Uterus (tissue), 4 donors: ENCODE data around the gene PLCXD3. TPM values are rescaled to one million over a fixed set of nuclear protein-coding genes. Genes with fewer than 3 reads are reported as not detected.

ENCODE experiments used
- DNase-seq, 2 donors: peaks; one replicate each; pipeline ENCODE4 v3.0.0-alpha.2; 2019 to 2020
- H3K27ac ChIP-seq, 2 donors: fragments of 200-600 bp; sonication (generic); 1 replicate in 1 of 2; 2 replicates in 1 of 2; pipeline ENCODE4 v1.5.1; 2016 to 2018
- H3K27me3 ChIP-seq, 2 donors: fragments of 200-600 bp; sonication (generic); one replicate each; pipeline ENCODE4 v1.5.1; 2018 to 2019; ENCODE audit warnings: control low read depth in 1 of 2
- H3K36me3 ChIP-seq, 2 donors: fragments of 200-600 bp; sonication (generic); one replicate each; pipeline ENCODE4 v1.5.1; 2019; ENCODE audit warnings: control low read depth in 1 of 2
- H3K4me1 ChIP-seq, 2 donors: fragments of 200-600 bp; sonication (generic); one replicate each; pipeline ENCODE4 v1.5.1; 2018 to 2019; ENCODE audit warnings: control low read depth in 1 of 2
- H3K4me3 ChIP-seq, 2 donors: fragments of 200-600 bp; sonication (generic); 1 replicate in 1 of 2; 2 replicates in 1 of 2; pipeline ENCODE4 v1.5.1; 2018 to 2019; ENCODE audit warnings: mild to moderate bottlenecking in 1 of 2
- H3K9me3 ChIP-seq, 2 donors: fragments of 200-600 bp; sonication (generic); one replicate each; pipeline ENCODE4 v1.5.1; 2019; ENCODE audit warnings: control low read depth in 1 of 2
- POLR2A ChIP-seq, 2 donors: fragments of 450-650 bp; IDR thresholded peaks; one replicate each; pipeline ENCODE4 v1.6.1; 2016; ENCODE audit warnings: antibody characterized with exemption in 2 of 2, mild to moderate bottlenecking in 1 of 2, moderate library complexity in 1 of 2
- intact Hi-C: fragments of 100-400 bp; cut with DNase I; formaldehyde crosslinking; loops from one replicate; pipeline ENCODE4 v1.15.1; 2023; ENCODE audit warnings: low total_unique reads
- total RNA-seq, 4 donors: library from RNA; depleted of rRNA in 3 of 4; stranded (reverse); fragments of >200 nt in 3 of 4; gene quantifications; one replicate each; pipeline versions ENCODE4 v1.1.0 to v1.2.4, GENCODE V29; 2014 to 2023
- TF ChIP-seq, protein P1 (sequence below), 4 experiments: fragments of 200-600 bp in 2 of 4; fragments of 450-650 bp in 2 of 4; sonication (generic) in 2 of 4; IDR thresholded peaks; one replicate each; pipeline ENCODE4 v1.5.1; 2016 to 2019; ENCODE audit warnings: antibody characterized with exemption in 4 of 4, mild to moderate bottlenecking in 2 of 4, moderate library complexity in 1 of 4
- donor health status: DM: yes; HTN: yes; CAD: no.

Gene PLCXD3
- total RNA-seq, 4 donors from 2014 or later = 0.55 to 13.2 (median 7.5) TPM

DNA sequence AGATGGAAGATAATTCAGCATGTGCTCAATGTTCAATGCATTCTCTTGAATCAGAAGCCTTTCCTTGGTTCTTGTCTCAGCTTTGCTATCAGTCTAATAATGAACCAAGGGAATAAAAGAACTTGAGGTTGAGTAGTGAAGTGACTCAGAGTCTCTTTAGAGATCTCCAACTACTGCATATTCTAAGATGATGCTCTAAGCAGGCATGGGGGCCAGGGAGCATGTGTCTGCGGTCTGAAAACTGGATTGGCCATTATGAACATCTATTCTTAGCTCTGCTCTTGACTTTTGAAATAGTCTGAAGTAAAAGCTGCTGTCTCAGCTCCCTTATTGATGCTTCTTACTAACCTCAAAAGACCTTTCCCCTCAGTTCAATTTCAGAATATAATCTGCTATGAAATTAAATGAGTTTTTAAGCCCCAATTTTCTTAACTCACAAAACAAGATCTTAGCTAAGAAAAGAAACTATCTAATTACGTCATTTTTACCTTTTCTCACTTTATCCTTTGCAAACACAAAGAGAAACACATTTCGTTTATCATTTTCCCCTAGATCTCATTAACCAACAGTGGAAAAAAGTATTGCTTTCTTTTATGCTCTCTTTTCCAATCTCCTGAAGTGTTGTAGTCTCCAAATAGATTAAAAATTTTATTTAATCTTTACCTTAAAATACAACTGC lies 44.8 kb downstream of the PLCXD3 start:
- no peak for DNase-seq
- intact Hi-C loops = no loop called here
- Histone ChIP-seq H3K27me3 (no peaks in the 10 kb centered on the region), H3K9me3 (no peaks in the 10 kb centered on the region), H3K36me3 (peaks cover 0 to 4% of the 10 kb centered on the region in 2 donors), H3K4me1 (no peaks in the 10 kb centered on the region), H3K4me3 (no peak overlapping the region), H3K27ac (no peak overlapping the region)
- TF ChIP-seq POLR2A (IDR thresholded peaks at IDR 0.05) = no peak
- TF ChIP-seq, protein P1, sequence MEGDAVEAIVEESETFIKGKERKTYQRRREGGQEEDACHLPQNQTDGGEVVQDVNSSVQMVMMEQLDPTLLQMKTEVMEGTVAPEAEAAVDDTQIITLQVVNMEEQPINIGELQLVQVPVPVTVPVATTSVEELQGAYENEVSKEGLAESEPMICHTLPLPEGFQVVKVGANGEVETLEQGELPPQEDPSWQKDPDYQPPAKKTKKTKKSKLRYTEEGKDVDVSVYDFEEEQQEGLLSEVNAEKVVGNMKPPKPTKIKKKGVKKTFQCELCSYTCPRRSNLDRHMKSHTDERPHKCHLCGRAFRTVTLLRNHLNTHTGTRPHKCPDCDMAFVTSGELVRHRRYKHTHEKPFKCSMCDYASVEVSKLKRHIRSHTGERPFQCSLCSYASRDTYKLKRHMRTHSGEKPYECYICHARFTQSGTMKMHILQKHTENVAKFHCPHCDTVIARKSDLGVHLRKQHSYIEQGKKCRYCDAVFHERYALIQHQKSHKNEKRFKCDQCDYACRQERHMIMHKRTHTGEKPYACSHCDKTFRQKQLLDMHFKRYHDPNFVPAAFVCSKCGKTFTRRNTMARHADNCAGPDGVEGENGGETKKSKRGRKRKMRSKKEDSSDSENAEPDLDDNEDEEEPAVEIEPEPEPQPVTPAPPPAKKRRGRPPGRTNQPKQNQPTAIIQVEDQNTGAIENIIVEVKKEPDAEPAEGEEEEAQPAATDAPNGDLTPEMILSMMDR (IDR thresholded peaks at IDR 0.05) = no peak

DNA sequence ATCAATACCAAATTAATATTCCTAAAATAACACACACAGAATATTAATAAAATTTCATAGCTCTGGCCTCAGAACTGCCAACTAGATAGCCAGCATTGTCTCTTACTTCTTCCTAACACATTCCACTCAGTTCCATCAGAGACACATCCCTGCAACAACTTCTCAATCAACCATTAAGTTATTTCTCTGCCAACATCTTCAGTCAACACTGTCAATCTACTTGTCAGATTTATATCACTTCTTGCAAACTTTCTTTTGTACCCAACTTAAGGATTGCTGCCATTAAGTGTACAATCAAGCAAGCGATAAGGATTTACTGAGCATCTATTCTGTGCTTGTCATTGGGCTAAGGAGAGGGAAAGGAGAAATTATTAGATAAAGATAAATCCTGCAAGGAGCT lies 50.8 kb downstream of the PLCXD3 start:
- intact Hi-C loops = no loop called here
- Histone ChIP-seq H3K4me3 (no peak overlapping the region), H3K4me1 (no peaks in the 10 kb centered on the region), H3K27me3 (no peaks in the 10 kb centered on the region), H3K9me3 (no peaks in the 10 kb centered on the region), H3K36me3 (no peaks in the 10 kb centered on the region), H3K27ac (no peak overlapping the region)
- TF ChIP-seq, protein P1 (IDR thresholded peaks at IDR 0.05) = no peak
- TF ChIP-seq POLR2A (IDR thresholded peaks at IDR 0.05) = no peak
- no peak for DNase-seq

DNA sequence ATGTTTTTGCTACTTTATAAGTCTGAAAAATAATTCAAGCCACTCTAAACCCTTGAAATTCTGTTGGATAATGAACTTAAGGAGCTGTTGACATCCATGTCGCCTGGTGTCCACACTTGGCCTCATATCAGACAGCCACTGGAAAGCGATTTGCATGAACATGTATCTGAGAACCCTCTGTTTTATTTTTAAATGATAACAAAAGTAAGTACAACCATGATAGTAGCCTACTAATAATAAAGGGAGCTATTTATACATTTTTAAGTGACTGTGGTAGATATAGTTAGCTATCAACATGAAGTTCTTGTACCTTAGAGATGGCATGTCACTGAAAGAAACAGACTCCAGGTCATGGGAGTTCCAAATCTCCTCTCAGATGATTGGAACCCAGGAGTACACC lies 53.3 kb downstream of the PLCXD3 start:
- DNase-seq = no peak
- no peaks in the 10 kb centered on the region for H3K4me1 ChIP-seq
- intact Hi-C loops = no loop called here

DNA sequence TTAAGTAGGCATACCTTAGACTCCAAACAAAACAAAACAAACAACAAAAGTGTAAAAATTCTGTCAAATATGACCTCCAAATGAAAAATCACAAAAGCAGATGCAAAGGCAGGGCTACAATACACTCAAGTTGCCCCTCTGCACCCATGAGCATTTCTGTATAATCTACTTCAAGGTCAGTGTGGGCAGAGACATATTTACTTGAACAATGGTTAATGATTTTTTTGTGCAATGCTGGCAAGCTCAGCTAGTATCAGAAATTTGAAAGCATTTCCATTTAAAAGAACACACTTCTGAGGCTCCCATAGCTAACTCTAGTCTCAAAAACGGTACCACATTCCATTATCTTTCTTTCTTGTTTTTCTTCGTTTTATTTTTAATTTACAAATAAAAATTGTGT lies 57.9 kb downstream of the PLCXD3 start:
- no peak overlapping the region for H3K4me3 ChIP-seq
- DNase-seq = no peak
- no peak for TF ChIP-seq POLR2A (IDR thresholded peaks at IDR 0.05)
- TF ChIP-seq, protein P1 (IDR thresholded peaks at IDR 0.05) = no peak
- H3K27ac ChIP-seq = no peak overlapping the region
- H3K27me3 ChIP-seq = no peaks in the 10 kb centered on the region
- no peaks in the 10 kb centered on the region for H3K9me3 ChIP-seq
- no peaks in the 10 kb centered on the region for H3K36me3 ChIP-seq
- H3K4me1 ChIP-seq = no peaks in the 10 kb centered on the region
- intact Hi-C loops = no loop called here

More for the DNA sequence above, 53.3 kb downstream of the PLCXD3 start:
- H3K9me3 ChIP-seq = no peaks in the 10 kb centered on the region
- no peaks in the 10 kb centered on the region for H3K36me3 ChIP-seq
- no peak overlapping the region for H3K4me3 ChIP-seq
- no peaks in the 10 kb centered on the region for H3K27me3 ChIP-seq
- no peak overlapping the region for H3K27ac ChIP-seq
- no peak for TF ChIP-seq POLR2A (IDR thresholded peaks at IDR 0.05)
- TF ChIP-seq, protein P1 (IDR thresholded peaks at IDR 0.05) = no peak

DNA sequence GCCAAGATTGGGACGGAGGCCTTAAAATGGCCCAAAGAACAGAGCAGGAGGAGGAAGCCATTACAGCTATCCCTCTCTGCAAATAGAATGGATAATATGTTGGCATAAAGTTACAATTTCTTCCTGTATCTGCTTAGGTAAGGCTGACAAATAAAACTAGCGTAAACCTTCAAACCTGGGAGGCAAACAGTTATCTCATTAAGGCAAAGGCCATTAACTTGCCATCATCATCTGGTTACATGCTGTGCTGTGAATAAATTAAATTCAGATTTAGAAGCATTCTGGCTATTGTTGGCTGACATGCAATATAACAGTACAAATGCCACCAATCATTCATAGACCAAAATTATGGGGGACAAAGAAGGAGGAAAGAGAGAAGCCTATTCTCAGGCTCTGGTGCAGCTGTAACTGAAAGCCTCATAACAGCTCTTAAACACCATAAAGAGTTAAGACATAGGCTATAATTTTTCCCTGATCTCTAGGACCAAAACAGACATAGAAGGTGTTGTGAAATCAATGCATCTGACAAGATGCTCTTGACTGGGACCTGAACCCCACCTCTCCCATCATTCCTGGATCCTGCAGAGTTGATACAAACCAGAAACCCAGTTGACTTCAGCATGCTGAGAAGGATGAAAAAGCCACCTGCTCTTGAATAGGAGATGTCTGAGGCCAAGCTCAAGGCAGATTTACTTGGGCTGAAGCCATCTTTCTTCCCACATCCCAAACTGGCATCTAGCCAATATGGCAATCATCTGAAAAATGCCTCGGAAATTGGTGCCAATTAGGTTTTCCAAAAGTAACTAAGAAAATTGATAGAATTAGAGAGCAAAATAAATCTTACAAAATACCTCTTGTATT lies 62.5 kb downstream of the PLCXD3 start:
- Histone ChIP-seq H3K27me3 (no peaks in the 10 kb centered on the region), H3K9me3 (no peaks in the 10 kb centered on the region), H3K4me1 (no peaks in the 10 kb centered on the region), H3K27ac (no peak overlapping the region), H3K4me3 (no peak overlapping the region), H3K36me3 (no peaks in the 10 kb centered on the region)
- intact Hi-C loops = no loop called here
- TF ChIP-seq POLR2A (IDR thresholded peaks at IDR 0.05) = no peak
- TF ChIP-seq, protein P1 (IDR thresholded peaks at IDR 0.05) = no peak
- no peak for DNase-seq
